Measurements from ENCODE around the gene KIF3C. TPM values are rescaled to one million over a fixed set of nuclear protein-coding genes. Genes with fewer than 3 reads are reported as not detected.
A peak's percentile ranks its signal among the peaks of the same experiment; 100 is the strongest.

The KIF3C gene
- total and polyA plus RNA-seq, 2 experiments from 2014 or later = 8.4 to 10.9 TPM

DNA sequence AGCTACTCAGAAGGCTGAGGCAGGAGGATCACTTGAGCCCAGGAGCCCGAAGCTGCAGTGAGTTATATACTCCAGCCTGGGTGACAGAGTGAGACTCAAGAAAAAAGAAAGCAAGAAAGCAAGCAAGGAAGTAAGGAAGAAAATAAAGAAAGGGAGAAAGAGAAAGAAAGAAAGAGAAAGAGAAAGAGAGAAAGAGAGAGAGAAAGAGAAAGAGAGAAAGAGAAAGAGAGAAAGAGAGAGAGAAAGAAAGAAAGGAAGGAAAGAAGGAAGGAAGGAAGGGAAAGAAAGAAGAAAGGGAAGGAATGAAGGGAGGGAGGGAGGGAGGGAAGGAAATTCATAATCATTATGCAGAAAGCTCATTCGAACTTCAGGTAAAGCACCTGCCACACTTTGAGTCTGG, 33.9 kb downstream of the KIF3C start:
- Histone ChIP-seq H3K4me2 (no peak overlapping the region), H3K36me3 (replicated peaks; ENCODE audit: insufficient read depth, low read depth) (no peaks in the 10 kb centered on the region), H3K79me2 (no peaks in the 10 kb centered on the region), H3K9me2 (replicated peaks; ENCODE audit: insufficient read depth) (no peaks in the 10 kb centered on the region), H3K9me3 (ENCODE audit: low read depth) (no peaks in the 10 kb centered on the region), H3K27me3 (no peaks in the 10 kb centered on the region), H4K20me1 (ENCODE audit: insufficient read depth, poor library complexity, severe bottlenecking) (no peaks in the 10 kb centered on the region), H3K4me1 (ENCODE audit: insufficient read depth) (no peaks in the 10 kb centered on the region), H2AFZ (no peak overlapping the region), H3K4me3 (no peak overlapping the region), H3K27ac (no peak overlapping the region)
- WGBS (ENCODE audit: low lambda C conversion rate, missing lambda C conversion rate) = 100% methylated on average over 1 of the region's 2 CpGs
- TF ChIP-seq, protein P1, sequence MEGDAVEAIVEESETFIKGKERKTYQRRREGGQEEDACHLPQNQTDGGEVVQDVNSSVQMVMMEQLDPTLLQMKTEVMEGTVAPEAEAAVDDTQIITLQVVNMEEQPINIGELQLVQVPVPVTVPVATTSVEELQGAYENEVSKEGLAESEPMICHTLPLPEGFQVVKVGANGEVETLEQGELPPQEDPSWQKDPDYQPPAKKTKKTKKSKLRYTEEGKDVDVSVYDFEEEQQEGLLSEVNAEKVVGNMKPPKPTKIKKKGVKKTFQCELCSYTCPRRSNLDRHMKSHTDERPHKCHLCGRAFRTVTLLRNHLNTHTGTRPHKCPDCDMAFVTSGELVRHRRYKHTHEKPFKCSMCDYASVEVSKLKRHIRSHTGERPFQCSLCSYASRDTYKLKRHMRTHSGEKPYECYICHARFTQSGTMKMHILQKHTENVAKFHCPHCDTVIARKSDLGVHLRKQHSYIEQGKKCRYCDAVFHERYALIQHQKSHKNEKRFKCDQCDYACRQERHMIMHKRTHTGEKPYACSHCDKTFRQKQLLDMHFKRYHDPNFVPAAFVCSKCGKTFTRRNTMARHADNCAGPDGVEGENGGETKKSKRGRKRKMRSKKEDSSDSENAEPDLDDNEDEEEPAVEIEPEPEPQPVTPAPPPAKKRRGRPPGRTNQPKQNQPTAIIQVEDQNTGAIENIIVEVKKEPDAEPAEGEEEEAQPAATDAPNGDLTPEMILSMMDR (IDR thresholded peaks at IDR 0.05; ENCODE audit: poor library complexity) = no peak
- TF ChIP-seq EZH2phosphoT487 (IDR thresholded peaks at IDR 0.05; ENCODE audit: low read depth, severe bottlenecking, unreplicated experiment) = no peak
- no peak for TF ChIP-seq EZH2 (IDR thresholded peaks at IDR 0.05; ENCODE audit: borderline replicate concordance)
- DNase-seq (ENCODE audit: low spot score) = no peak

DNA sequence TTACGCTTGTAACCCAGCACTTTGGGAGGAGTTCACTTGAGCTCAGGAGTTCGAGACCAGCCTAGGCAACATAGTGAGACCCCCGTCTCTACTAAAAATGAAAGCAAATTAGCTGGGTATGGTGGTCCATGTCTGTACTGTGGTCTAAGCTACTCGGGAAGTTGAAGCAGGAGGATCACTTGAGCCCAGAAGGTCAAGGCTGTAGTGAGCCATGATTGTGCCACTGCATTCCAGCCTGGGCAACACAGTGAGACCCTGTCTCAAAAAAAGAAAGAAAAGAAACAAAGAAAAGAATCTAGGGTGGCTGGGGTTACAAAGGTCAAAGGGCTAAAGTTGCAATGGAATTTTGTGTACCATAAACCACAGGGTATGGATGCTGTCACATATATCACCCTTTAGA, 41.3 kb downstream of the KIF3C start:
- no peaks in the 10 kb centered on the region for H3K9me2 ChIP-seq (replicated peaks; ENCODE audit: insufficient read depth)
- TF ChIP-seq, protein P1 (IDR thresholded peaks at IDR 0.05; ENCODE audit: poor library complexity) = no peak
- TF ChIP-seq EZH2 (IDR thresholded peaks at IDR 0.05; ENCODE audit: borderline replicate concordance) = no peak
- no peak for TF ChIP-seq EZH2phosphoT487 (IDR thresholded peaks at IDR 0.05; ENCODE audit: low read depth, severe bottlenecking, unreplicated experiment)
- 100% methylated on average over 4 of the region's 4 CpGs for WGBS (ENCODE audit: low lambda C conversion rate, missing lambda C conversion rate)
- H3K4me2 ChIP-seq = no peak overlapping the region
- H3K27me3 ChIP-seq = no peaks in the 10 kb centered on the region
- no peaks in the 10 kb centered on the region for H3K9me3 ChIP-seq (ENCODE audit: low read depth)
- H3K27ac ChIP-seq = no peak overlapping the region
- H3K4me3 ChIP-seq = no peak overlapping the region
- no peak for DNase-seq (ENCODE audit: low spot score)
- H3K4me1 ChIP-seq (ENCODE audit: insufficient read depth) = peaks cover 23% of the 10 kb centered on the region
- no peaks in the 10 kb centered on the region for H4K20me1 ChIP-seq (ENCODE audit: insufficient read depth, poor library complexity, severe bottlenecking)
- no peaks in the 10 kb centered on the region for H3K36me3 ChIP-seq (replicated peaks; ENCODE audit: insufficient read depth, low read depth)
- no peak overlapping the region for H2AFZ ChIP-seq
- H3K79me2 ChIP-seq = no peaks in the 10 kb centered on the region

DNA sequence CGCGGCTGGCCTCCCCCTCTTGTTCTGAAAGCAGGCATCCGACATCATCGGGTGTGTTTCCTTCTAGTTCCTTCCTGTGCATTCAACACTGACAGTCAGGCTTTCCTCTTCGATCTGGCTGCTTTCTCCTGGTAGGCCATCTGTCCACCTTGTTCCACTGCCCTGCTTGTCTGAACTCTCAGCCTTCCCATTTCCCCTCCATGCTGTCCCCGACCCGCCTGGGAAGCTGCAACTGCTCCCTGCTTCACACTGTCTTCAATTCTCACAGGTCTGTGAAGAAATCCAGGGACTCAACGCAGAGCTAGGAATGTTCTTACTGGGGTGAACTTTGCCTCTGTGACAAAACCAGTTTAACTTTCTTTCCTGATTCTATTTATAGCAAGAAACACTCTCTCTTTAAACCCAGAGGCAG, 43.0 kb downstream of the KIF3C start:
- TF ChIP-seq EZH2 (IDR thresholded peaks at IDR 0.05; ENCODE audit: borderline replicate concordance) (no peak), EZH2phosphoT487 (IDR thresholded peaks at IDR 0.05; ENCODE audit: low read depth, severe bottlenecking, unreplicated experiment) (no peak)
- TF ChIP-seq, protein P1 (IDR thresholded peaks at IDR 0.05; ENCODE audit: poor library complexity) = no peak
- no peak overlapping the region for H3K4me3 ChIP-seq
- H4K20me1 ChIP-seq (ENCODE audit: insufficient read depth, poor library complexity, severe bottlenecking) = no peaks in the 10 kb centered on the region
- peaks cover 23% of the 10 kb centered on the region for H3K4me1 ChIP-seq (ENCODE audit: insufficient read depth)
- H3K27me3 ChIP-seq = no peaks in the 10 kb centered on the region
- DNase-seq (ENCODE audit: low spot score) = peak; percentile 63
- H3K4me2 ChIP-seq = peak overlapping the region; percentile 32
- H3K36me3 ChIP-seq (replicated peaks; ENCODE audit: insufficient read depth, low read depth) = no peaks in the 10 kb centered on the region
- no peaks in the 10 kb centered on the region for H3K9me3 ChIP-seq (ENCODE audit: low read depth)
- WGBS (ENCODE audit: low lambda C conversion rate, missing lambda C conversion rate) = 81% methylated on average over 8 of the region's 8 CpGs
- H3K9me2 ChIP-seq (replicated peaks; ENCODE audit: insufficient read depth) = no peaks in the 10 kb centered on the region
- no peaks in the 10 kb centered on the region for H3K79me2 ChIP-seq
- peak overlapping the region; percentile 28 for H2AFZ ChIP-seq
- peak overlapping the region; percentile 85 for H3K27ac ChIP-seq

DNA sequence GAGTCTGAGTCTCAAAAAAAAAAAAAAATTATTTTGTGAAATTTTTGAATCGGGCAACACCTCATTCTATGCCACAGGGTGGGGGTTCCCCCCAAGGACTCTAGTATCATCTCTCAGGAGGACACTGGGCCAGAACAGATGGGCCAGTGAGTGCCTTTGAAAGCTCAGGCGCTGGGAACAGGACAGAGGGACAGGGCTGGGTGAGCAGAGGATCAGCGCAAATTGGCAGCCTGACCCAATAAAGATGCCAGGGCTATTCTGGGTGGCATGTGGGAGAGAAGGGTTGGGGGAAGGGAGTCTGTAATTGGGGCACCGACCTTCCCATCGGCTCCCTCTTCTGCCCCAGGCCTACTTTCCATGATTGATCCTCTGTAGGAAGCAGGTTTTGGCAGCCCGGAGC, 44.0 kb downstream of the KIF3C start:
- H3K79me2 ChIP-seq = no peaks in the 10 kb centered on the region
- WGBS (ENCODE audit: low lambda C conversion rate, missing lambda C conversion rate) = 94% methylated on average over 6 of the region's 6 CpGs
- DNase-seq (ENCODE audit: low spot score) = no peak
- no peak for TF ChIP-seq EZH2 (IDR thresholded peaks at IDR 0.05; ENCODE audit: borderline replicate concordance)
- TF ChIP-seq, protein P1 (IDR thresholded peaks at IDR 0.05; ENCODE audit: poor library complexity) = no peak
- TF ChIP-seq EZH2phosphoT487 (IDR thresholded peaks at IDR 0.05; ENCODE audit: low read depth, severe bottlenecking, unreplicated experiment) = no peak
- H3K4me1 ChIP-seq (ENCODE audit: insufficient read depth) = peaks cover 23% of the 10 kb centered on the region
- no peaks in the 10 kb centered on the region for H3K36me3 ChIP-seq (replicated peaks; ENCODE audit: insufficient read depth, low read depth)
- H4K20me1 ChIP-seq (ENCODE audit: insufficient read depth, poor library complexity, severe bottlenecking) = no peaks in the 10 kb centered on the region
- H3K4me3 ChIP-seq = no peak overlapping the region
- H3K27me3 ChIP-seq = no peaks in the 10 kb centered on the region
- H3K27ac ChIP-seq = peak overlapping the region; percentile 85
- H3K4me2 ChIP-seq = no peak overlapping the region
- no peaks in the 10 kb centered on the region for H3K9me3 ChIP-seq (ENCODE audit: low read depth)
- no peak overlapping the region for H2AFZ ChIP-seq
- no peaks in the 10 kb centered on the region for H3K9me2 ChIP-seq (replicated peaks; ENCODE audit: insufficient read depth)

Measured in hepatocyte (in vitro differentiated cells).